HG03139 (cell line): ENCODE measurements around the gene CLIP1.
"Not testable (repeated sequence)": the region's sequence is repeated elsewhere in the genome, so short reads cannot be mapped to it uniquely, and the experiment has no call there.

Experiments used
- ATAC-seq: cut with Tn5 transposase; IDR thresholded peaks from one replicate; pipeline ENCODE4 v1.9.1; 2021; ENCODE audit not compliant: unreplicated experiment

Gene CLIP1

GRCh38 chr12:122399254-122399591 is 23.2 kb downstream of the CLIP1 start:
- ATAC-seq, result no peak

DNA sequence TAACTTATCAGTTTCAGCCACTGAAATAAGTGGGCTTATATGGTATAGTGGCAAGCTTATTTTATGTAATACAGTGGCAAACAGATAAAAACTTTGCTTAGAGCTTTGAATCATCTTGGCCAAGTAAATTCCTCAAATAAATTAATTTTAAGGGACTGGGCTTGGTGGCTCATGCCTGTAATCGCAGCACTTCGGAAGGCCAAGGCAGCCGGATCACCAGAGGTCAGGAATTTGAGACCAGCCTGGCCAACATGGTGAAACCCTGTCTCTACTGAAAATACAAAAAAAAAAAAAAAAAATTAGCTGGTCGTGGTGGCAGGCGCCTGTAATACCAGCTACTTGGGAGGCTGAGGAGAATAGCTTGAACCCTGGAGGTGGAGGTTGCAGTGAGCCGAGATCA is 24.5 kb downstream of the CLIP1 start:
- not testable (repeated sequence) for ATAC-seq

DNA sequence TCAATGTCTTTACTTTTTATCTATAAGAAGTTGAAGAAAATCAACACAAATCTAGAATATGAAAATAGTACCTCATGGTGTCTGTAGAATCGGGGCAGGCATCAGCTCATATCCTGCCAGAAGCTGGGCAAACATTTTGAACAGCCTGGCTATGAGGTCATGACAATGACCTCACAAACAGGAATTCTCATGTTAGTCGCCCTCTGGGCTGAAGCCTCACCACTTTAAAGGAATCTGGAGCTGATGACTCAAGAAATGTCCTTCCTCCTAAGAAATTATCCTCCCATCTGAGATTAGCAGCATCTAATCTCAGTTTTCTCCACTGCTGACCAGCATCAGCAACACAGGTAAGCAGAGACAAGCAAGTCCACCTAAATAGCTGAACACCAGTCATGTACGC is 27.1 kb downstream of the CLIP1 start:
- no peak for ATAC-seq

- no peak for ATAC-seq
These were observed 27.8 kb downstream of the CLIP1 start for GRCh38 chr12:122394626-122395194.

- ATAC-seq, result no peak
These were observed 28.7 kb downstream of the CLIP1 start for GRCh38 chr12:122393817-122394216.

DNA sequence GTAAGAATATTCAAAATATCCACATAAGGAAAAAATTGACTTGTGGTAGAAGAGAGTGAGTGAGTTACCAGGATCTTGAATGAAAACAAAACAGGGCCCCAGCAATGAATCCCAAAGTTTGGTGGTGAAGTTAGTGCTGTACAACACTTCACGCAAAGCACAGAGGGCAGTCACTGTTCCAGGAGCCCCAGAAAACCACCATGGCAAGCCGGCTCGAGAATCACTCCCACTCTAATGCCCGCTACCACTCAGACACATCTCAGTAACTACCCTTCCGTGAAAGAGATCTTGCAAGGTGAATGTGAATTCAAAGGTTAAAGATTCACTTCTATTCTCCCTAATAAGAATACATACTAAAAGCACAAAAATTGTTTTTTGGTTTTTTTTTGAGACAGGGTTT is 30.1 kb downstream of the CLIP1 start:
- no peak for ATAC-seq

- ATAC-seq, result no peak
These were observed 32.8 kb downstream of the CLIP1 start for GRCh38 chr12:122389677-122390076.

GRCh38 chr12:122387887-122388286 is 34.6 kb downstream of the CLIP1 start:
- no peak for ATAC-seq

GRCh38 chr12:122385171-122386016 is 37.1 kb downstream of the CLIP1 start:
- no peak for ATAC-seq

DNA sequence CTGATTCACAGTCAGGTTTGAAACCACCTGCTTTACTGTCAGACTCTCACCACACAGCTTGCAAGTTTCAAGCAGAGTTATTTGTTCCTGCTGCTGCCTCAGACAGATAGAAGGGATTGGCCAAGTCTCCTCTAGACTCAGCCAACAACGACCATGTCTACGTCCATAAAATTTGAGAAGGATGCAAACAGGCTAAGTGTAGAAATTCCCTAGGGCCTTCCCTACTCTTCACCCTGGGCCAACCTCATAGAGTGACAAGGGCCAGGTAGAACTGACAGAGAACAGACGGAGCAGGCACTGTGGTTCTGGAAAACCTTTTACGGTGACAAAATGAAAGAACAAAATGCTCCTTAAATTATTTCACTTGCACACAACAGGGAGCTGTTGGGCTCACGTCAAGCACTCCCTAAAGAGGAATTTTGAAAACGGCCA is 39.5 kb downstream of the CLIP1 start:
- no peak for ATAC-seq

GRCh38 chr12:122381021-122381420 is 41.4 kb downstream of the CLIP1 start:
- no peak for ATAC-seq

- not testable (repeated sequence) for ATAC-seq
These were observed 45.7 kb downstream of the CLIP1 start for GRCh38 chr12:122376751-122377150.

- ATAC-seq, result no peak
These were observed 47.8 kb downstream of the CLIP1 start for GRCh38 chr12:122374707-122375106.

- ATAC-seq, result no peak
These were observed 50.9 kb downstream of the CLIP1 start for GRCh38 chr12:122371475-122372045.

- ATAC-seq, result no peak
These were observed 54.0 kb downstream of the CLIP1 start for GRCh38 chr12:122368361-122369073.

DNA sequence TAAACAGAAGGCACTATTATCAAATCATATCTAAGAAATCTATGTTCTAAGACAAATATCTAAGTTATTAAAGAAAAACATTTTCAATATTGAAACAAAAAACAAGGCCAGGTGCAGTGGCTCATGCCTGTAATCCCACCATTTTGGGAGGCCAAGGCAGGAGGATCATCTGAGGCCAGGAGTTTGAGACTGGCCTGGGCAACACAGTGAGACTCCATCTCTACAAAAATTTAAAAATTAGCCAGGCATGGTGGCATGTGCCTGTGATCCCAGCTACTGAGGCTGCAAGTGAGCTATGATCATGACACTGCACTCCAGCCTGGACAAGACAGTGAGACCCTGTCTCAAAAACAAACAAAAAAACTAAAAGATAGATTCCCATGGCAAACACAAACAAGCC is 54.8 kb downstream of the CLIP1 start:
- ATAC-seq, result not testable (repeated sequence)

DNA sequence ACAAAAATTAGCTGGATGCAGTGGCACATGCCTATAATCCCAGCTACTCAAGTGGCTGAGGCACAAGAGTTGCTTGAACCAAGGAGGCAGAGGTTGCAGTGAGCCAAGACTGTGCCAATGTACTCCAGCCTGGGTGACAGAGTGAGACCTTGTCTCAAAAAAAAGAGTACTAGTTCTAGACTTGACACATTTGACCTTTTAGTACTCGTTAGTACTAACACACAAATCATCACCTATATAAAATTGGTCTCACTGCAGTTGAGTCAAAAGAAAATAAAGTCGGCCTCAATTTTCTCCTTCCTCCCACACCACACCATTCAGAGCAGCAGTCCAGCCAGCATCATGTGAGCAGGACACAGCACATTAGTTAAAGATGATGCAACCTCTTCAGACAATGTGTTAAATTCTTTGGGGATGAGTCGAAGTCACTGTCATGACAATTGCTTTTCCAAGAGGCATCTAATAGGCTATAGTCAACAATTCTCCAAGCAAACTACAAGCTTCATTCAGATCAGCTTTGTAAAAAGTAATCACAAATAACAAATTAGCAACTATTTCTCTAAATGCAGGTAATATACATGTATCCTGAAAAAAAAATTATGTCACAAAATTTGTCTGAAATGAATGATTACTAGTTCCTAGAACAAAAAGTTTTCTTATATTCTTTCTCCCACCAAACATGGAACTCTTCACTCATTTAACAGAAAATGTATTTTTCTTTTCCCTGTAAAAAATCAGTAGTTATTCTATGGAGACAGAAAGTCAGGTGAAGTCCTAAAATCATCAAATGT is 55.6 kb downstream of the CLIP1 start:
- ATAC-seq, result no peak

DNA sequence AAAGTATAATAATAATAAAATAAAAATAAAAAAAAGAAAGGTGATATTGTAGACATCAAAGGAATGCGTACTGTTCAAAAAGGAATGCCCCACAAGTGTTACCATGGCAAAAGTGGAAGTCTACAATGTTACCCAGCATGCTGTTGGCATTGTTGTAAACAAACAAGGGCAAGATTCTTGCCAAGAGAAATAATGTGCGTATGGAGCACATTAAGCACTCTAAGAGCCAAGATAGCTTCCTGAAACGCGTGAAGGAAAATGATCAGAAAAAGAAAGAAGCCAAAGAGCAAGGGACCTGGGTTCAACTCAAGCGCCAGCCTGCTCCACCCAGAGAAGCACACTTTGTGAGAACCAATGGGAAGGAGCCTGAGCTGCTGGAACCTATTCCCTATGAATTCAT is 57.2 kb downstream of the CLIP1 start:
- ATAC-seq, result not testable (repeated sequence)

DNA sequence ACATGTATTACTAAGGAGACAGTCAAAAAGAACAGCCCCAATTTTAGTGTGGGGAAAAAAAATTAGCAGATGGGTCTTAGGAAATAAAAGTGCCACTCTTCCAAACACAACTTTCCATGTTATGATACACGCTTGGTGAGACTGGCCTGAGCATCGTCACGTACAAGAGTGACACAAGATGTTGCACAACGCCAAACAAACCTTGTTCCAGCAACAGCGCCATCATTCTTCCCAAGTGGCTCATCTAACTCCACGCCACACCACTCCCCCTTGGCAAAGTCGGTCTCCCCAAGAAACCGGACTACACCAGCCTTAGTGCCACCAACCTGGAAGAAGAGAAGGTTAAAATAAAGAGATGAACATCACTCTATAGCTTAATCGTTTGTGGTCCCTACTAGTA is 58.7 kb downstream of the CLIP1 start:
- no peak for ATAC-seq

DNA sequence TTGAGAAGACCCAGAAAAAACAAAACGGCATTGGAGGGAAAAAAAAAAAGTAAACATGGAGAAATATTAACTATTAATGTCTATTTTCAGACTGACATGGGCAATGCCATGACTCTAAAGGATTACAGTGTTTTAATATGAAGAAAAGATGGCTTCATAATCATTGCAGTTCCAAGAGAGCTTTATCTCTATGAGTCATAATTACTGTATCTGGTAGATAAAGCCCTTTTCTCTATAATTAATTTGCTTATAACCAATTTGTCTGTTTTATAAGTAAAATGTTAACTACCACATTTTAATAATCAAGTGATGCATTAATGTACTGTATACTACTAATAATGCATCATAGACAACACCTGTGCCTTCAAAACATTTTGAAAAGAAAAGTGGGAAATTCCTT is 59.7 kb downstream of the CLIP1 start:
- no peak for ATAC-seq

DNA sequence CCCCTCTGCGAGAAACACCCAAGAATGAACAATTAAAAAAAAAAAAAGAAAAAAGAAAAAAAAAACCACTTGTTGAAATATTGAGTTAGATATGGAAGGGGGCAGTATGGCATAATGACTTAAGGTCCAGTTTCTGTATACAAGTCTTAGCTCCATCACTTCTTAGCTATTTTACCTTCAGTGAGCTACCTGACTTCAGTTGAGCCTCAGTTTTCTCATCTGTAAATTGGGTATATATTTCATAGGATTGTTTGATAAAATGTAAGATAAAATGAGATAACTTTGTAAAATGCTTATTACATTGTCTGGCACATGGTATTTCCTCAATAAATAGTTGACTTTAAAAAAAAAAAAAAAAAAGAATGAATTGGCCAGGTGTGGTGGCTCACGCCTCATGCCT is 64.1 kb downstream of the CLIP1 start:
- ATAC-seq, result not testable (repeated sequence)
